ENCODE measurements around the gene DOCK11.

The DOCK11 gene

GRCh38 chrX:118540342-118540741, 44.7 kb downstream of the DOCK11 start:
- TF ChIP-seq MYC (IDR thresholded peaks at IDR 0.05; ENCODE audit: low read depth, low read length) (no peak), POLR2A (IDR thresholded peaks at IDR 0.05; ENCODE audit: extremely low read depth, insufficient read length) (no peak), CTCF (IDR thresholded peaks at IDR 0.05; ENCODE audit: low read depth, low read length) (no peak), MAX (IDR thresholded peaks at IDR 0.05; ENCODE audit: low read depth, low read length) (no peak)
- no peak for DNase-seq (ENCODE audit: low read depth)
- no peak overlapping the region for H3K4me3 ChIP-seq (ENCODE audit: low read depth, low read length)

- H3K4me3 ChIP-seq (ENCODE audit: low read depth, low read length) = no peak overlapping the region
- TF ChIP-seq MAX (IDR thresholded peaks at IDR 0.05; ENCODE audit: low read depth, low read length) (no peak), POLR2A (IDR thresholded peaks at IDR 0.05; ENCODE audit: extremely low read depth, insufficient read length) (no peak)
- DNase-seq (ENCODE audit: low read depth) = no peak
Measured at GRCh38 chrX:118541482-118541881, 45.9 kb downstream of the DOCK11 start.

DNA sequence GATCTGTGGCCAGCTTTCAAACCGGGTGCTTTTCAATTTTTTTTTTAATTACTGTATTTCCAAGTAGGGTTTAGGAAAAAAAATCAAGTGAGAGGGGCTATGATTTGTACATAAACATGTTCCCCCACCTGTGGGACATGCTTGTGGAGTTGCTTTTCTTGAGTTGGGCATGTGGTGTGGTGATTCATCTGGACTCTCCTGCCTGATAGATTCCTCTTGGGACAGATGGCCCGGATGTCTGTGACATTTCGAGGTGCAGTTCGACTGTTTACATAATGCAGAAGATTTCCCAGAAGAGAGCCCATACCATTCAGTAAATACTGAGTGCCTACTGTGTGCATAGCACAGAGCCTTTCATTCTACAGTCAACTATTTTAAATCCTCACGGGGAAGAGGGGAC, 49.9 kb downstream of the DOCK11 start:
- DNase-seq (ENCODE audit: low read depth) = no peak
- no peak overlapping the region for H3K4me3 ChIP-seq (ENCODE audit: low read depth, low read length)
- TF ChIP-seq MYC (IDR thresholded peaks at IDR 0.05; ENCODE audit: low read depth, low read length) = no peak
- no peak for TF ChIP-seq POLR2A (IDR thresholded peaks at IDR 0.05; ENCODE audit: extremely low read depth, insufficient read length)
- no peak for TF ChIP-seq CTCF (IDR thresholded peaks at IDR 0.05; ENCODE audit: low read depth, low read length)
- TF ChIP-seq MAX (IDR thresholded peaks at IDR 0.05; ENCODE audit: low read depth, low read length) = no peak

- TF ChIP-seq CTCF (IDR thresholded peaks at IDR 0.05; ENCODE audit: low read depth, low read length) (no peak), POLR2A (IDR thresholded peaks at IDR 0.05; ENCODE audit: extremely low read depth, insufficient read length) (no peak), MYC (IDR thresholded peaks at IDR 0.05; ENCODE audit: low read depth, low read length) (no peak)
- H3K4me3 ChIP-seq (ENCODE audit: low read depth, low read length) = no peak overlapping the region
- DNase-seq (ENCODE audit: low read depth) = no peak
Measured at GRCh38 chrX:118548841-118549240, 53.2 kb downstream of the DOCK11 start.

DNA sequence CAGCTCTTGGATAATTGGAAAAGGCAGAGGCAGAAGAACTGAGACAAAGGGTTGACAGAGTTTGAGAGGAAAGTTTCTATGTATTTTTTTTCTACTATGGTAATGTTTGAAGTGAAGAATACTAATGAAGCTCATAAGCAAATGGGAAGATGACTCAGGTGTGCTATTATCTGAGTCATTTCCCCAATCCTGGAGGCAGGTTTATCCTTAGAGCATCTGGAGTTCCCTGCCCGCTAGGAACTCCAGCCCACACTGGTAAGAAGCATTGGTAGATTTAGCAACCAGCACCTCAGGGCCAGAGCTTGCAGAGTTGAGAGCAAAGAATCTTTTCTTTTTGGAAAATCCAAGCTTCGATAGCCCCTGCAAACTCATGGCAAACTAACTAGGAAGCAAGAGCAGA, 55.2 kb downstream of the DOCK11 start:
- no peak for DNase-seq (ENCODE audit: low read depth)
- H3K4me3 ChIP-seq (ENCODE audit: low read depth, low read length) = no peak overlapping the region
- TF ChIP-seq MYC (IDR thresholded peaks at IDR 0.05; ENCODE audit: low read depth, low read length) (no peak), MAX (IDR thresholded peaks at IDR 0.05; ENCODE audit: low read depth, low read length) (no peak), CTCF (IDR thresholded peaks at IDR 0.05; ENCODE audit: low read depth, low read length) (no peak), POLR2A (IDR thresholded peaks at IDR 0.05; ENCODE audit: extremely low read depth, insufficient read length) (no peak)

GRCh38 chrX:118551426-118551825, 55.8 kb downstream of the DOCK11 start:
- no peak for TF ChIP-seq POLR2A (IDR thresholded peaks at IDR 0.05; ENCODE audit: extremely low read depth, insufficient read length)
- TF ChIP-seq CTCF (IDR thresholded peaks at IDR 0.05; ENCODE audit: low read depth, low read length) = no peak
- no peak for TF ChIP-seq MAX (IDR thresholded peaks at IDR 0.05; ENCODE audit: low read depth, low read length)
- no peak for TF ChIP-seq MYC (IDR thresholded peaks at IDR 0.05; ENCODE audit: low read depth, low read length)
- no peak overlapping the region for H3K4me3 ChIP-seq (ENCODE audit: low read depth, low read length)

More at GRCh38 chrX:118551426-118551825, 55.8 kb downstream of the DOCK11 start:
- no peak for DNase-seq (ENCODE audit: low read depth)

All from NB4 (cell line).